MCF 10A (cell line): ENCODE data around the gene IRF9. TPM values are rescaled to one million over a fixed set of nuclear protein-coding genes. Genes with fewer than 3 reads are reported as not detected.

Source experiments
- BruUV-seq: library from RNA; stranded (reverse); fragments of 400-500 nt; replicated peaks from 2 replicates; lab custom pipeline; 2021; lab: Mats Ljungman, UMichigan
- CTCF ChIA-PET: fragments of 300-600 bp; sonication (Branson Sonifier 250); formaldehyde crosslinking; extraction: SDS; loops from one replicate; lab custom pipeline; 2021; ENCODE audit warnings: antibody characterized with exemption, inconsistent platforms; lab: Yijun Ruan, JAX
- POLR2A ChIA-PET: fragments of 300-600, 350-650 bp; sonication (Branson Sonifier 250); formaldehyde crosslinking; extraction: SDS; loops from one replicate; lab custom pipeline; 2020; ENCODE audit warnings: antibody characterized with exemption, inconsistent platforms; lab: Yijun Ruan, JAX
- DNase-seq: peaks from one replicate; pipeline ENCODE4 v3.0.0-alpha.2; 2018; ENCODE audit not compliant: unreplicated experiment
- H3K27ac Mint-ChIP-seq: one replicate; pipeline ENCODE4 v1.8.0; 2022; ENCODE audit warnings: mild to moderate bottlenecking, low read depth, mixed read lengths; ENCODE audit not compliant: unreplicated experiment
- H3K27me3 Mint-ChIP-seq: one replicate; pipeline ENCODE4 v1.8.0; 2022; ENCODE audit warnings: mixed read lengths; ENCODE audit not compliant: insufficient read depth, unreplicated experiment
- H3K36me3 Mint-ChIP-seq: one replicate; pipeline ENCODE4 v1.8.0; 2022; ENCODE audit warnings: mild to moderate bottlenecking, moderate library complexity, mixed read lengths; ENCODE audit not compliant: insufficient read depth, unreplicated experiment
- H3K4me1 Mint-ChIP-seq: one replicate; pipeline ENCODE4 v1.8.0; 2022; ENCODE audit warnings: mixed read lengths; ENCODE audit not compliant: insufficient read depth, unreplicated experiment
- H3K4me3 Mint-ChIP-seq: one replicate; pipeline ENCODE4 v1.8.0; 2022; ENCODE audit warnings: mild to moderate bottlenecking, moderate library complexity, mixed read lengths; ENCODE audit not compliant: unreplicated experiment
- H3K9me3 Mint-ChIP-seq: one replicate; pipeline ENCODE4 v1.8.0; 2022; ENCODE audit warnings: mixed read lengths; ENCODE audit not compliant: unreplicated experiment
- CTCF ChIP-seq: fragments of 200-600 bp; IDR thresholded peaks from one replicate; pipeline ENCODE4 v1.8.0; 2022; ENCODE audit warnings: antibody characterized with exemption, mild to moderate bottlenecking; ENCODE audit not compliant: unreplicated experiment
- intact Hi-C: fragments of 100-400 bp; cut with micrococcal nuclease; formaldehyde crosslinking; loops from 2 replicates; pipeline ENCODE4 v1.14.1; 2022
- total RNA-seq: library from RNA; stranded (reverse); gene quantifications from 2 replicates; pipeline ENCODE4 v1.2.3, GENCODE V29; 2022

Gene IRF9
- total RNA-seq, 1 experiment from 2014 or later = 13.6 TPM

GRCh38 chr14:24114532-24115421 is 46.3 kb upstream of the IRF9 start, which contains the start of the genes DCAF11 and NRL:
TSS of gene DCAF11 (plus strand) at chr14:24114777. CDS start at chr14:24115595, 818 bp downstream.
TSS of gene NRL (minus strand) at chr14:24114949. CDS start at chr14:24082848, 32,101 bp downstream.
- no peak for TF ChIP-seq CTCF
- TSS peak; percentile 52 for BruUV-seq
- DNase-seq = peak; percentile 100
- Mint-ChIP-seq H3K9me3 (no peaks in the 10 kb centered on the region), H3K36me3 (peaks cover 37% of the 10 kb centered on the region), H3K27ac (peak within 1 kb of the TSS; percentile 99), H3K27me3 (no peaks in the 10 kb centered on the region), H3K4me3 (peak within 1 kb of the TSS; percentile 97), H3K4me1 (peaks cover 9% of the 10 kb centered on the region)
- ChIA-PET POLR2A (interaction anchor here (0.6 to 6.6 kb wide), 40 partner anchors 10 to 1158 kb away, joined by 3 to 252 read pairs (median 4); partner anchors contain the start of genes ACIN1, C14orf119, CHMP4A and CIDEB), CTCF (interaction anchor here (0.6 to 2.1 kb wide), 24 partner anchors 9 to 1046 kb away, joined by 3 to 8 read pairs (median 4); partner anchors contain the start of genes FITM1, LTB4R2, PSME1 and PSME2)
- intact Hi-C loops = loop anchor here (2.0 kb wide), 1 partner anchor 32 kb away; the partner anchor contains the start of genes PSME2 and RNF31

GRCh38 chr14:24115422-24116127 is 45.5 kb upstream of the IRF9 start:
- TF ChIP-seq CTCF = no peak
- Mint-ChIP-seq H3K4me3 (peak overlapping the region; percentile 97), H3K36me3 (peaks cover 45% of the 10 kb centered on the region), H3K9me3 (no peaks in the 10 kb centered on the region), H3K27me3 (no peaks in the 10 kb centered on the region), H3K27ac (peak overlapping the region; percentile 99), H3K4me1 (peaks cover 9% of the 10 kb centered on the region)
- BruUV-seq = no TSS peak
- ChIA-PET POLR2A (interaction anchor here (0.7 to 6.6 kb wide), 23 partner anchors 11 to 1159 kb away, joined by 3 to 252 read pairs (median 11); partner anchors contain the start of genes CHMP4A, DHRS4L2, EMC9 and FITM1), CTCF (interaction anchor here (0.7 to 2.1 kb wide), 12 partner anchors 13 to 554 kb away, joined by 3 to 8 read pairs (median 4); partner anchors contain the start of genes IRF9, LTB4R2 and PSME2)
- intact Hi-C loops = loop anchor here (2.0 kb wide), 1 partner anchor 31 kb away; the partner anchor contains the start of genes PSME2 and RNF31
- no peak for DNase-seq

- ChIA-PET CTCF (interaction anchor here (0.5 to 2.0 kb wide), 13 partner anchors 7 to 589 kb away, joined by 3 to 5 read pairs (median 3); partner anchors contain the start of gene IRF9), POLR2A (interaction anchor here (0.7 to 6.6 kb wide), 8 partner anchors 8 to 1021 kb away, joined by 3 to 252 read pairs (median 32); partner anchors contain the start of genes ACIN1, C14orf119, CHMP4A and EMC9)
- BruUV-seq = no TSS peak
- Mint-ChIP-seq H3K9me3 (no peaks in the 10 kb centered on the region), H3K27me3 (no peaks in the 10 kb centered on the region), H3K4me1 (peaks cover 9% of the 10 kb centered on the region), H3K36me3 (peaks cover 50% of the 10 kb centered on the region), H3K4me3 (peak overlapping the region; percentile 97), H3K27ac (peak overlapping the region; percentile 99)
- intact Hi-C loops = no loop called here
- no peak for TF ChIP-seq CTCF
- no peak for DNase-seq
These were observed 44.8 kb upstream of the IRF9 start for GRCh38 chr14:24116128-24116814.
